ENCODE measurements around the gene GRM2.
"Not testable (repeated sequence)": the region's sequence is repeated elsewhere in the genome, so short reads cannot be mapped to it uniquely, and the experiment has no call there.

GRM2 gene

DNA sequence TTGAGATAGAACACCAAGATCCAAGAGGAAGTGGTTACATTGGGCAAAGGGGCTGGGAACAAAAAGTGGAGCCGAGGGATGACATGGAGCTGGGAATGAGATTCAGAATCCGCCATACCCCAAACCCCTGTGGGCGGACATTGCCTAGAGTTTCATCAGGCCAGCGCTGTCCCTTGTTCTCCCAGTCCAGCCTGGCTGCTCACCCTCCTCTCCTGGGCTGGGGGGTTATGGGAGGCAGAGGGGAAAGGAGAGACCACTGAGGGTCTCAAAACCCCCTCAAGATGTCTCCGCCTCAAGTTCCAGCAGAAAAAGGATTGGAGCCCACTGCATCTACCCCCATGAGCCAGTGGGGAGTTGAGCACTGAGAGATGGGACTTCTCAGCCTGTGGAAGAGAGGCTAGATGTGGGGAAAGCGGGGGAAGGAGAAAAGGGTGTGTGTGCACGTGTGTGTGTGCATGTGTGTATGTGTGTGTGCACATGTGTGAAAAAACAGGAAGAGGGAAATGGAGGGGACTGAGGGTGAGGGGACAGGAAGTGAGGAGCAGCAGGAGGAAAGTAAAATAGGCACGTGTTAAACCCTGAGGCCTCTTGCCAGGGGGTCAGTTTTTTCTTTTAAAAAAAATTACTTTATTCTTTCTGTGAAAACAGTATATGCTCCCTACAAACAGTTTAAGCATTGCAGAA, 14.3 kb downstream of the GRM2 start:
- in situ Hi-C loops (cut with MboI; ENCODE audit: low sequenced_read_pairs) = no loop called here

DNA sequence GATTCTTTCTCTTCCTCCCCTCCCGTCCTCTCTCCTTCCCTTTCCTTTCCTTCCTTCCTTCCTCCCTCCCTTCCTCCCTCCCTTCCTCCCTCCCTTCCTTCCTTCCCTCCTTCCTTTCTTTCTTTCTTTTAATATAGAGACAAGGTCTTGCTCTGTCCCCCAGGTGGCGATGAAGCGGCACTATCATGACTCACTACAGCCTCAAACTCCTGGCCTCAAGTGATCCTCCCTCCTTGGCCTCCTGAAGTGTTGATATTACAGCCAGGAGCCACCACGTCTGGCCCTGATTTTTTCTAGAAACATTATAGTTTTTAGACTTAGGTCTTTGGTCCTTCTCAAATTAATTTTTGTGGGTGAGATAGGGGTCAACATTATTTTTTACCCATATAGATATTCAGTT, 15.5 kb downstream of the GRM2 start:
- in situ Hi-C loops (cut with MboI; ENCODE audit: low sequenced_read_pairs) = no loop called here

DNA sequence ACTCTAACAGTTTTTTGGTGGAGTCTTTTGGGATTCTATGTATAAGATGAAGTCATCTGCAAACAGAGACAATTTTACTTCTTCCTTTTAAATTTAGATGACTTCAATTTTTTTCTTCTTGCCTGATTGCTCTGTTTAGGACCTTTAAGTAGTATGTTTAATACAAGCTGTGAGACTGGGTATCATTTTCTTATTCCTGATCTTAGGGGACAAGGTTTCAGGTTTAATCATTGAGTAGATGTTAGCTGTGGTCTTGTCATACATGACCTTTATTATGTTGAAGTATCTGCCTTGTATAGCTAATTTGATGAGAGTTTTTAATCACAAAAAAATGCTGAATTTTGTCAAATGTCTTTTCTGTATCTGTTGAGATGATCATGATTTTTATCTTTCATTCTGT, 20.6 kb downstream of the GRM2 start:
- in situ Hi-C loops (cut with MboI; ENCODE audit: low sequenced_read_pairs) = no loop called here

DNA sequence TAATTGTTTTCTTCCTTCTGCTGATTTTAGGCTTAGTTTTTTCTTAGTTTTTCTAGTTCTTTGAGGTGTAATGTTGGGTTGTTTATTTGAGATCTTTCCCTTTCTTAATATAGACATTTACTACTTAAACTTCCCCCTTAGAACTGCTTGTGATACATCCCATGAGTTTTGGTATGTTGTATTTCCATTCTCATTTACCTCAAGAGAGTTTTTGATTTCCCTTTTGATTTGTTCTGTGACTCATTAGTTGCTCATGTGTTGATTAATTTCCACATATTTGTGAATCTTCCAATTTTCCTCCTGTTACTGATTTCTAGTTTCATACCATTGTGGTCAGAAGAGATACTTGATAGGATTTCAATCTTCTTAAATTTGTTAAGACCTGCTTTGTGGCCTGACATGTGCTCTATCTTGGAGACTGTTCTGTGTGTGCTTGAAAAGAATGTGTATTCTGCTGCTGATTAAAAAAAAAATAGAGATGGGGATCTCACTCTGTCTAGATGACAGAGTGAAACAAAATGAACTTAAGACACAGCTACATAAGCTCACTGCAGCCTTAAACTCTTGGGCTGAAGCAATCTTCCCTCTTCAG, 22.3 kb downstream of the GRM2 start:
- in situ Hi-C loops (cut with MboI; ENCODE audit: low sequenced_read_pairs) = no loop called here

DNA sequence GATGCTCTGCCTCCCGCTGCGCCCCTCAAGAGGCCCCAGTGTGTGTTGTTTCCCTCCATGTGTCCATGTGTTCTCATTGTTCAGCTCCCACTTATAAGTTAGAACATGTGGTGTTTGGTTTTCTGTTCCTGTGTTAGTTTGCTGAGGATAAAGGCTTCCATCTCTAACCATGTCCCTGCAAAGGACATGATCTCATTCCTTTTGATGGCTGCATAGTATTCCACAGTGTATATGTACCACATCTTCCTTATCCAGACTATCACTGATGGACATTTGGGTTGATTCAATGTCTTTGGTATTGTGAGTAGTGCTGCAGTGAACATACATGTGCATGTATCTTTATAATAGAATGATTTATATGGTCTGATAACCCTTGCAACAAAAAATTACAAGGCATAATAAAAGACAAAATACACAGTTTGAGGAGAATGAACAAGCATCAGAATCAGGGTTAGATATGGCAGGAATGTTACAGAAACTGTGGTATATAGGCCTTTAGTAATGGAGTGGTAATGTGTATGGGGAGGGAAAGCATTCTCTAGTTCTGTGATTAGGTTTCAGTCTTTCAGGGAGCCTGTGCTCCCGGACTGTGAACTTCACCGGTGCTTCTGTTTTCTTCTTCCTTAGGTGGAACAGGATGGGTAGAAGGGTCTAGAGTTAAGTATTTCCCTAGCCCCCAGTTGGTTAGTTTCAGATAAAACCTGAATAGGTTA, 27.1 kb downstream of the GRM2 start:
- in situ Hi-C loops (cut with MboI; ENCODE audit: low sequenced_read_pairs) = no loop called here

DNA sequence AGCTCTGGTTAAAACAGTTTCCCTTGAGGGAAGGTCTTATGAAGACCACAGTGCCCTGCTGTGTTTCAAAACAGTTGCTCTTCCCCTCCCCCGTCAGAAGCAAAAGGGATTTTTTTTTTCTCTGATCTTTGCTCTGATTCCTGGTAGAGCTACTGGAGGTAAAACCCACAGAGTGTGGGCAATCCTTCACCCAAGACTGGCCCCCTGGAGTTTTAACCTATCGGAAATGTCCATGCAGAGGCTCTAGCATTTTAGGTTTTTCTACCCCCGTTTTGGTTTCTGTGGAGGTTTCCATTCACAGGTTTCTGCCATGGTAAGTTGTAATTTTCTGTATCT, 27.7 kb downstream of the GRM2 start:
- in situ Hi-C loops (cut with MboI; ENCODE audit: low sequenced_read_pairs) = no loop called here

DNA sequence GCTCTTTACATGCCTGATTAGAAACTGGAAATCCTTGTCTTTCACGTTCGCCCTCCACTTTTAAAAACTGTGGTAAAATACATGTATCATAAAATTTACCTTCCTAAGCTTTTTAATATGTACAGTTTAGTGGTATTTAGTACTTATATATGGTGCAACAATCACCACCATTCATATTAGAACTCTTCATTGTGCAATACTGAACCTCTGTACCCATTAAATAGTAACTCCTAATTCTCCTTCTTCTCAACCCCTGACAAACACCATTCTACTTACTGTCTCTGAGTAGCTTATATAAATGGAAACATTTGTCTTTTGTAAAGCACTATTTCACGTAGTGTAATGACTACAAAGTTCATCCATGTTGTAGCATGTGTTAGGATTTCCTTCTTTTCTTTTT, 28.2 kb downstream of the GRM2 start:
- in situ Hi-C loops (cut with MboI; ENCODE audit: low sequenced_read_pairs) = no loop called here

DNA sequence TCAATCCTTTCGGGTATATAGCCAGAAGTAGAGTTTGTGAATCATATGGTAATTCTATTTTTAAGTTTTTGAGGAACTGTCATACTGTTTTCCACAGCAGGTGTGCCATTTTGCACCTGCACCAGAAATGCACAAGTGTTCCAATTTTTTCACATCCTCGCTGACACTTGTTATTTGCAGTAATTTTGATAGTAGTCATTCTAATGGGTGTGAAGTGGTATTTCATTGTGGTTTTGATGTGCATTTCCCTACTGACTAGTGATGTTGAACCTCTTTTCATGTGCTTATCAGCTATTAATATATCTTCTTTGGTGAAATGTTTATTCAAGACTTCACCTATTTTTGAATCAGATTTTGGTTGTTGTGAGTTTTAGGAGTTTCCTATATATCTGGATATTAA, 29.1 kb downstream of the GRM2 start:
- in situ Hi-C loops (cut with MboI; ENCODE audit: low sequenced_read_pairs) = no loop called here

DNA sequence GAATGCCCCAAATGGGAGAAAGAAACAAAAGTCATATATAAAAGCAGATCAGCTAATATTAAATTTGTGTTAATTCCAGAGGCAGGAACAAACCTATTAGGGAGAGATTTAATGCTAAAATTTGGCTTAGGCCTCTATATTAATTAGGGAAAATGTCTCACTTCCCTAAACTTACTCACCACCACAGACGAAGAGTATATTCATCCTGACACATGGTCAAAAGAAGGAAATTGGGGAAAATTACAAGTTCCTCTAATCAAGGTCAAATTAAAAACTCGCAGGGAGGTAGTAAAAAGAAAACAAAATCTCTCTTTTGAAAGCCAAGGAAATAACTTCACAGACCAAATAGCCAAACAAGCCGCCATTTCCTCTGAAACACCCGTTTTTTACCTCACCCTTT, 32.2 kb downstream of the GRM2 start:
- in situ Hi-C loops (cut with MboI; ENCODE audit: low sequenced_read_pairs) = no loop called here

DNA sequence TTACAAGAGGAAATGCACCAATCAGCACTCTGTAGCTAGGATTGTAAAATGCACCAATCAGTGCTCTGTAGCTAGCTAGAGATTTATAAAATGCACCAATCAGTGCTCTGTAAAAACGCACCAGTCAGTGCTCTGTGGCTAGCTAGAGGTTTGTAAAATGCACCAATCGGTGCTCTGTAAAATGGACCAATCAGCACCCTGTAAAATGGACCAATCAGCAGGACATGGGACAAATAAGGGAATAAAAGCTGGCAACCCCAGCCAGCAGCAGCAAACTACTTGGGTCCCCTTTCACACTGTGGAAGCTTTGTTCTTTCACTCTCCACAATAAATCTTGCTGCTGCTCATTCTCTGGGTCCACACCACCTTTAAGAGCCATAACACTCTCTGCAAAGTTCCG, 35.5 kb downstream of the GRM2 start:
- in situ Hi-C loops (cut with MboI; ENCODE audit: low sequenced_read_pairs) = not testable (repeated sequence)

DNA sequence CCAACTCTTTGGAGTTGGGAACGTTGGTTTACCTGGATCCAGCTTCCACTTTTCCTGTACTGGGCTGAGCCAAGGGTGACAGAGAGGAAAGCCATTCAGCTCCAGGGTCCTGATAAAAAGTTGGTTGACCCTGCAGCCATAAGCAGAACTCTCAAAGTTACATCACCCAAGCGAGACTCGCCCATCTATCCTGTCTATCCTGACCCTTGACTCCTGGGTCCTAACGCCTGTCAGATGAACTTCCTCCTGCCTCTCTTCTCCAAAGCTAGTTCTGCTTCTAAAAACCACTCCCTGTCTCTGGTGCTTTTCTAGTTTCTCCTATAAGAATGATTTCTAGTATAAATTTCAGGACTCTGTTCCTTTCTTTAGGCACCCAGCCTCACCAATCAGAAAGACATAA, 36.1 kb downstream of the GRM2 start:
- in situ Hi-C loops (cut with MboI; ENCODE audit: low sequenced_read_pairs) = not testable (repeated sequence)

DNA sequence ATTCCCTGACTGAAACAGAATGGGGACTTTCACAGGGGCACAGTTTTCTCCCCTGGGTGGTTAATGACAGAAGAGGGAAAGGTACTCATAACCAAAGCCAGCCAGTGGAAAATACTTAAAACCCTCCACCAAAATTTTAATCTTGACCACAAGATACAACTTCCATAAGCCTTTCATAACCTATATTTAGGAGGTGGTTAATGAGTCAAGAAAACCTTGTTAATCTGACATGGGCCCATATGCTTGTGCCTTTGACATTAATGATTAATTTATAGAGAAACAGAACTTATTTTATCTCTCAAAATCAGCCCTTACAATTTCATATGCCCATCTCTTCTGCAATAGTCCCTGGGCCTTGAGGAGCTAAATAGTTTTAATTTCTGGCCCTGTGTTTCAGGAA, 41.0 kb downstream of the GRM2 start:
- in situ Hi-C loops (cut with MboI; ENCODE audit: low sequenced_read_pairs) = no loop called here

DNA sequence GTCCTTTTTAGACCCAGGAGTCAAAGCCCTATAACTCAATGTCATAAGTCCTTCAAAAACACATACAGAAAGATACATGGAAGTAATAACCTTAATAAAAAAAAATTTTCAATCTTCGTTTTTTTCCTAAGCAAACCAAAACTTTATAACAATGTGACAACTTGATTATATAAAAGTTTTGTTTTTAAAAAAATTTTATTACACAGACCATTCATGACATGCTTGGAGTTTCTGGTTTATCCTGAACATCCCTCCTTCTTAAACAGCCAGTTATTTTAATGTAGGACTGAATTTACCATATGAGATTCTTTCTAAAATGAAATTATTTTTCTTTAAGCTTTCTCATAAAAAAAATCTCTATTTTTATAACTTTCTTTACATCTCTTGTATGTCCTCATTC, 41.5 kb downstream of the GRM2 start:
- in situ Hi-C loops (cut with MboI; ENCODE audit: low sequenced_read_pairs) = no loop called here

DNA sequence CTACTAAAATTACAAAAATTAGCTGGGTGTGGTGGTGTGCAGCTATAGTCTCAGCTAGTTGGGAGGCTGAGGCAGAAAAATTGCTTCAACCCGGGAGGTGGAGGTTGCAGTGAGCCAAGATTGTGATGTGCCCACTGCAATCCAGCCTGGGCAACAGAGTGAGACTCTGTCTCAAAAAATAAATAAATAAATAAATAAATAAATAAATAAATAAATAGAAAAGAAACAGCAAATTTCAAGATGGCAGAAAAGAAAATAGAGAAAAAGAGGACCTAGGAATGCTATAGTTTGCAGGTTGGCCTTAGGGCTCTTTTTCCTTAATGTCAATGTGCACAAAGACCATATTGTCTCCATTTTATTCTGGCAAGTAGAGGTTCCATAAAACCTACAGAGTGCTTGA, 44.0 kb downstream of the GRM2 start:
- in situ Hi-C loops (cut with MboI; ENCODE audit: low sequenced_read_pairs) = no loop called here

DNA sequence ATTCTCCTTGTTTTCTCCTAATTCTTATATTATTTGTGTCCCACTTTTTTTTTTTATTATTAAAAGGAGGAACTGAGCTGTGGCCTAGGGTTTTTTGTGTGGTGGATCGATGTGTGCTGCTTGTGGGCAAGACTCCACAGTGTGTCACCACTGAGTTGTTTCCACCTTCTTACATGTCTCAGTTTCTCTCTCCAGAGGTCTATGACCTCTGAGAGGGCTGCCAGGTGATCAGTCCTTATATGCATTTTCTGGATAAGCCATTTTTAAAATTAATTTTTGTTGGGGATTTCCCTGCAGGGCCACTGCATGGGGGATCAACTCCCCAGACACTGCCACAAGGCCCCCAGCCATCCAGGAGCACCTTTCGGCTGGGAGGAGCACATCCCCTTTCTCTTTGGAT, 44.4 kb downstream of the GRM2 start:
- in situ Hi-C loops (cut with MboI; ENCODE audit: low sequenced_read_pairs) = no loop called here

DNA sequence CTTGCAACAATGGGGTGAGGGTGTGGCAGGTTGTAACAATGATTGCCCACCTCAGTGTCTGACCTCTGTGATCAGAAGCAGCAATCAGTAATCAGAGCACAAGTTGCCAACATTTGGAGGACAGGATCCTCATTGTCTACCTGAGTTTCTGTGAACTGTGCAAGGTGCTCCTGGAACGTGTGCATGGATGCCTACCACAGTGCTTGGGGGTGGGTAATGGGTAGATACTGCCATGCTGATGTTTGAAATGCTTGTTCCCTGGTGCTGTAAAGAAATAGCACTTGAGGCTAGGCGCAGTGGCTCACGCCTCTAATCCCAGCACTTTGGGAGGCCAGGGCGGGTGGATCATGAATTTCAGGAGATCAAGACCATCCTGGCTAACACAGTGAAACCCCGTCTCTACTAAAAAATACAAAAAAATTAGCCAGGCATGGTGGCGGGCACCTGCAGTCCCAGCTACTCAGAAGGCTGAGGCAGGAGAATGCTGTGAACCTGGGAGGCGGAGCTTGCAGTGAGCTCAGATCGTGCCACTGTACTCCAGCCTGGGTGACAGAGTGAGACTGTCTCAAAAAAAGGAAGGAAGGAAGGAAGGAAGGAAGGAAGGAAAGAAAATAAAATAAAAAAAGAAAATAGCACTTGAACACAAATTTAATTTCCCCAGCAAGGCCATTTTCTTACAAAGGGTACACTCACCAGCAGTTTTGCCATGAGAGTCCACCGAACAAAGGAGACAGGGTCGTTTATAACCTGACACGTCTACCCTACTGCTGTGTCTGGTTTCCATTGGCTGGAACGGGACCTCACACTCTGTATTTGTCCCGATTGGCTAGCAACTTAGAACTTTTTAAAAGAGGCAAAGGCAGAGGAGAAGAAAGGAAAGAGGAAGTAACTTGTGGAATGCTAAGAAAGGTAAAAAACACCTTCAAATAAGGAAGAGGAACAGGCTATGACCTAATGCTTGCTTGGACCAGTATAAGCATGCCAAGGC, 47.2 kb downstream of the GRM2 start:
- in situ Hi-C loops (cut with MboI; ENCODE audit: low sequenced_read_pairs) = not testable (repeated sequence)

DNA sequence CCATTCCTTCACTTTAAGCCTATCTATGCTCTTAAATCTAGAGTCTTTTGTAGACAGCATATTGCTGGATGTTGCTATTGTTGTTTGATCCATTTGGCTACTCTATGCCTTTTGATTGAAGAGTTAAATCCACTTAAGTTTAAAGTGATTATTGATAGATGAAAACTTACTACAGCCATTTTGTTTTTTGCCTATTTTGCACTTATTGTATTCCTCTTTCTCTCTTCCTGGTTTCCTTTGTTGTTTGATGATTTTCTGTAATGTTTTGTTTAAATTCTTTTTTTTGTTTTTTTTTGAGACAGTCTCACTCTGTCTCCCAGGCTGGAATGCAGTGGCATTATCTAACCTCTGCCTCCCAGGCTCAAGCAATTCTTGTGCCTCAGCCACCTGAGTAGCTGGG, 52.3 kb downstream of the GRM2 start:
- in situ Hi-C loops (cut with MboI; ENCODE audit: low sequenced_read_pairs) = no loop called here

All from HL-60/S4 treated with phorbol 12-myristate 13-acetate at 8.2 ng/mL for 4 days and 3 days (cell line).